Diencephalon (tissue), 1 donor: ENCODE results near the gene LORICRIN. TPM values are rescaled to one million over a fixed set of nuclear protein-coding genes. Genes with fewer than 3 reads are reported as not detected.

Experiments used
- total RNA-seq: library from RNA; depleted of rRNA; stranded (reverse); fragments of >200 nt; gene quantifications from one replicate; pipeline ENCODE4 v1.2.3, GENCODE V29; 2014

Gene LORICRIN
- total RNA-seq = 0.69 TPM

GRCh38 chr1:153259387-153259786 lies at the start of gene LORICRIN:
Gene LORICRIN, plus strand, starts transcription at chr1:153259687. Its CDS starts 1,263 bp downstream, at chr1:153260950.

GRCh38 chr1:153217212-153217611 lies 42.3 kb upstream of the LORICRIN start, which contains the start of gene PRR9:
Gene PRR9, plus strand, starts transcription at chr1:153217584. Its CDS starts 561 bp downstream, at chr1:153218145.

Other genes starting within 250 kb of the LORICRIN start
- not detected for gene SPRR1B, start 228.5 kb upstream of the LORICRIN start, total RNA-seq
- not detected for gene SPRR2D, start 218.6 kb upstream of the LORICRIN start, total RNA-seq
- gene SPRR2A, start 202.2 kb upstream of the LORICRIN start, total RNA-seq = not detected
- gene SPRR2B, start 188.1 kb upstream of the LORICRIN start, total RNA-seq = not detected
- gene SPRR2E, start 165.2 kb upstream of the LORICRIN start, total RNA-seq = not detected
- gene SPRR2F, start 146.2 kb upstream of the LORICRIN start, total RNA-seq = not detected
- not detected for gene SPRR2G, start 108.8 kb upstream of the LORICRIN start, total RNA-seq
- gene LELP1, start 56.3 kb upstream of the LORICRIN start, total RNA-seq = not detected
- gene PRR9, start 42.1 kb upstream of the LORICRIN start, total RNA-seq = not detected
- not detected for gene PGLYRP3, start 53.3 kb downstream of the LORICRIN start, total RNA-seq
- gene PGLYRP4, start 89.2 kb downstream of the LORICRIN start, total RNA-seq = not detected
- 55.1 TPM for gene S100A9, start 98.2 kb downstream of the LORICRIN start, total RNA-seq
- gene S100A12, start 115.9 kb downstream of the LORICRIN start, total RNA-seq = 4.8 TPM
- gene S100A8, start 131.4 kb downstream of the LORICRIN start, total RNA-seq = 13.1 TPM
- gene S100A7A, start 156.8 kb downstream of the LORICRIN start, total RNA-seq = not detected
- gene S100A7, start 201.0 kb downstream of the LORICRIN start, total RNA-seq = not detected